Sigmoid colon (tissue), 4 donors: ENCODE results near the gene SSTR4.

ENCODE experiments used
- CTCF ChIP-seq, 4 experiments: fragments of 450-650 bp in 3 of 4; fragments of 200-600 bp in 1 of 4; IDR thresholded peaks; one replicate each; pipeline ENCODE4 v1.5.1; 2016 to 2019; ENCODE audit warnings: antibody characterized with exemption in 4 of 4, mild to moderate bottlenecking in 3 of 4, moderate library complexity in 2 of 4
- POLR2AphosphoS5 ChIP-seq, 4 donors: sonication (generic); formaldehyde crosslinking; IDR thresholded peaks; one replicate each; pipeline ENCODE4 v1.6.1; 2017; ENCODE audit warnings: antibody characterized with exemption in 4 of 4

GRCh38 chr20:23010096-23010495 lies 25.0 kb upstream of the SSTR4 start:
- TF ChIP-seq CTCF (IDR thresholded peaks at IDR 0.05) (no peak), POLR2AphosphoS5 (IDR thresholded peaks at IDR 0.05) (no peak)
